ENCODE results near the gene LGALS9C. TPM values are rescaled to one million over a fixed set of nuclear protein-coding genes. Genes with fewer than 3 reads are reported as not detected.
A peak's percentile ranks its signal among the peaks of the same experiment; 100 is the strongest.
"Not testable (repeated sequence)": the region's sequence is repeated elsewhere in the genome, so short reads cannot be mapped to it uniquely, and the experiment has no call there.

The LGALS9C gene
- total and polyA plus RNA-seq, 4 donors: 0.64 to 2.1 (median 1.7) TPM; not detected in 1

GRCh38 chr17:18450998-18451397 lies 25.6 kb upstream of the LGALS9C start:
- not testable (repeated sequence) for H3K4me1 ChIP-seq (ENCODE audit: control insufficient read depth in 5 of 5, insufficient read depth in 5 of 5, low read length in 5 of 5); H3K9me3 ChIP-seq (ENCODE audit: control insufficient read depth in 4 of 4, insufficient read depth in 3 of 4, low read length in 3 of 4); DNase-seq; H3K9ac ChIP-seq (ENCODE audit: insufficient read depth in 1 of 2, low read length in 2 of 2); H3K27me3 ChIP-seq (ENCODE audit: control insufficient read depth in 3 of 3, insufficient read depth in 3 of 3, low read length in 2 of 3); ATAC-seq (ENCODE audit: insufficient read depth, low FRiP score); H3K36me3 ChIP-seq (ENCODE audit: control insufficient read depth in 4 of 4, insufficient read depth in 4 of 4, low read length in 4 of 4); H3K27ac ChIP-seq (ENCODE audit: low read depth in 1 of 2, low read length in 1 of 2); H3K4me3 ChIP-seq
- WGBS, 2 donors: 79 to 90% methylated on average over 3 to 7 of the region's 7 CpGs

- ATAC-seq (ENCODE audit: insufficient read depth, low FRiP score); H3K27ac ChIP-seq (ENCODE audit: low read depth in 1 of 2, low read length in 1 of 2); H3K9me3 ChIP-seq (ENCODE audit: control insufficient read depth in 4 of 4, insufficient read depth in 3 of 4, low read length in 3 of 4); H3K4me1 ChIP-seq (ENCODE audit: control insufficient read depth in 5 of 5, insufficient read depth in 5 of 5, low read length in 5 of 5); H3K4me3 ChIP-seq; H3K36me3 ChIP-seq (ENCODE audit: control insufficient read depth in 4 of 4, insufficient read depth in 4 of 4, low read length in 4 of 4); H3K9ac ChIP-seq (ENCODE audit: insufficient read depth in 1 of 2, low read length in 2 of 2); H3K27me3 ChIP-seq (ENCODE audit: control insufficient read depth in 3 of 3, insufficient read depth in 3 of 3, low read length in 2 of 3); DNase-seq: not testable (repeated sequence)
- WGBS, 2 donors: 64 to 79% methylated on average over 4 to 5 of the region's 5 CpGs
These were observed 24.6 kb upstream of the LGALS9C start for GRCh38 chr17:18451969-18452368.

GRCh38 chr17:18459035-18459434 lies 17.6 kb upstream of the LGALS9C start:
- 31 to 59% methylated on average over 8 of the region's 8 CpGs for WGBS, 2 donors
- not testable (repeated sequence) for H3K36me3 ChIP-seq (ENCODE audit: control insufficient read depth in 4 of 4, insufficient read depth in 4 of 4, low read length in 4 of 4); H3K9me3 ChIP-seq (ENCODE audit: control insufficient read depth in 4 of 4, insufficient read depth in 3 of 4, low read length in 3 of 4); H3K4me3 ChIP-seq; H3K9ac ChIP-seq (ENCODE audit: insufficient read depth in 1 of 2, low read length in 2 of 2); ATAC-seq (ENCODE audit: insufficient read depth, low FRiP score); H3K27ac ChIP-seq (ENCODE audit: low read depth in 1 of 2, low read length in 1 of 2); H3K4me1 ChIP-seq (ENCODE audit: control insufficient read depth in 5 of 5, insufficient read depth in 5 of 5, low read length in 5 of 5); H3K27me3 ChIP-seq (ENCODE audit: control insufficient read depth in 3 of 3, insufficient read depth in 3 of 3, low read length in 2 of 3)
- peak in 2 of 3 donors; percentile 1 to 4 for DNase-seq

- 82 to 93% methylated on average over 8 to 9 of the region's 11 CpGs for WGBS, 2 donors
- H3K27me3 ChIP-seq (ENCODE audit: control insufficient read depth in 3 of 3, insufficient read depth in 3 of 3, low read length in 2 of 3); H3K36me3 ChIP-seq (ENCODE audit: control insufficient read depth in 4 of 4, insufficient read depth in 4 of 4, low read length in 4 of 4); ATAC-seq (ENCODE audit: insufficient read depth, low FRiP score); H3K9me3 ChIP-seq (ENCODE audit: control insufficient read depth in 4 of 4, insufficient read depth in 3 of 4, low read length in 3 of 4); H3K4me1 ChIP-seq (ENCODE audit: control insufficient read depth in 5 of 5, insufficient read depth in 5 of 5, low read length in 5 of 5); H3K27ac ChIP-seq (ENCODE audit: low read depth in 1 of 2, low read length in 1 of 2); DNase-seq; H3K9ac ChIP-seq (ENCODE audit: insufficient read depth in 1 of 2, low read length in 2 of 2); H3K4me3 ChIP-seq: not testable (repeated sequence)
These were observed 12.6 kb upstream of the LGALS9C start for GRCh38 chr17:18463831-18464502.

GRCh38 chr17:18466250-18466983 lies 10.2 kb upstream of the LGALS9C start:
- not testable (repeated sequence) for H3K4me3 ChIP-seq; H3K9ac ChIP-seq (ENCODE audit: insufficient read depth in 1 of 2, low read length in 2 of 2); H3K9me3 ChIP-seq (ENCODE audit: control insufficient read depth in 4 of 4, insufficient read depth in 3 of 4, low read length in 3 of 4); H3K36me3 ChIP-seq (ENCODE audit: control insufficient read depth in 4 of 4, insufficient read depth in 4 of 4, low read length in 4 of 4); H3K27me3 ChIP-seq (ENCODE audit: control insufficient read depth in 3 of 3, insufficient read depth in 3 of 3, low read length in 2 of 3); DNase-seq; ATAC-seq (ENCODE audit: insufficient read depth, low FRiP score); H3K4me1 ChIP-seq (ENCODE audit: control insufficient read depth in 5 of 5, insufficient read depth in 5 of 5, low read length in 5 of 5); H3K27ac ChIP-seq (ENCODE audit: low read depth in 1 of 2, low read length in 1 of 2)
- WGBS, 2 donors: 60 to 73% methylated on average over 3 to 6 of the region's 6 CpGs

GRCh38 chr17:18467001-18467400 lies 9.6 kb upstream of the LGALS9C start:
- not testable (repeated sequence) for H3K9me3 ChIP-seq (ENCODE audit: control insufficient read depth in 4 of 4, insufficient read depth in 3 of 4, low read length in 3 of 4); ATAC-seq (ENCODE audit: insufficient read depth, low FRiP score); H3K4me1 ChIP-seq (ENCODE audit: control insufficient read depth in 5 of 5, insufficient read depth in 5 of 5, low read length in 5 of 5); DNase-seq; H3K27me3 ChIP-seq (ENCODE audit: control insufficient read depth in 3 of 3, insufficient read depth in 3 of 3, low read length in 2 of 3); H3K36me3 ChIP-seq (ENCODE audit: control insufficient read depth in 4 of 4, insufficient read depth in 4 of 4, low read length in 4 of 4); H3K9ac ChIP-seq (ENCODE audit: insufficient read depth in 1 of 2, low read length in 2 of 2); H3K27ac ChIP-seq (ENCODE audit: low read depth in 1 of 2, low read length in 1 of 2); H3K4me3 ChIP-seq
- 87 to 96% methylated on average over 4 to 5 of the region's 5 CpGs for WGBS, 2 donors

GRCh38 chr17:18468472-18469171 lies 8.0 kb upstream of the LGALS9C start:
- H3K9ac ChIP-seq (ENCODE audit: insufficient read depth in 1 of 2, low read length in 2 of 2); H3K4me3 ChIP-seq; H3K36me3 ChIP-seq (ENCODE audit: control insufficient read depth in 4 of 4, insufficient read depth in 4 of 4, low read length in 4 of 4); ATAC-seq (ENCODE audit: insufficient read depth, low FRiP score); H3K9me3 ChIP-seq (ENCODE audit: control insufficient read depth in 4 of 4, insufficient read depth in 3 of 4, low read length in 3 of 4); H3K27ac ChIP-seq (ENCODE audit: low read depth in 1 of 2, low read length in 1 of 2); H3K27me3 ChIP-seq (ENCODE audit: control insufficient read depth in 3 of 3, insufficient read depth in 3 of 3, low read length in 2 of 3); H3K4me1 ChIP-seq (ENCODE audit: control insufficient read depth in 5 of 5, insufficient read depth in 5 of 5, low read length in 5 of 5): not testable (repeated sequence)
- peak in 1 of 3 donors; percentile 5 for DNase-seq
- 90 to 95% methylated on average over 6 to 10 of the region's 10 CpGs for WGBS, 2 donors

GRCh38 chr17:18469837-18470236 lies 6.8 kb upstream of the LGALS9C start:
- 83 to 94% methylated on average over 2 of the region's 2 CpGs for WGBS, 2 donors
- not testable (repeated sequence) for H3K4me3 ChIP-seq; H3K36me3 ChIP-seq (ENCODE audit: control insufficient read depth in 4 of 4, insufficient read depth in 4 of 4, low read length in 4 of 4); H3K27me3 ChIP-seq (ENCODE audit: control insufficient read depth in 3 of 3, insufficient read depth in 3 of 3, low read length in 2 of 3); H3K9me3 ChIP-seq (ENCODE audit: control insufficient read depth in 4 of 4, insufficient read depth in 3 of 4, low read length in 3 of 4); H3K27ac ChIP-seq (ENCODE audit: low read depth in 1 of 2, low read length in 1 of 2); H3K9ac ChIP-seq (ENCODE audit: insufficient read depth in 1 of 2, low read length in 2 of 2); DNase-seq; H3K4me1 ChIP-seq (ENCODE audit: control insufficient read depth in 5 of 5, insufficient read depth in 5 of 5, low read length in 5 of 5); ATAC-seq (ENCODE audit: insufficient read depth, low FRiP score)

All from lung (tissue), 10 donors.